Measurements from ENCODE around the gene FZD1. TPM values are rescaled to one million over a fixed set of nuclear protein-coding genes. Genes with fewer than 3 reads are reported as not detected.

The FZD1 gene
- total RNA-seq, 1 experiment from 2014 or later, result 3.7 TPM

DNA sequence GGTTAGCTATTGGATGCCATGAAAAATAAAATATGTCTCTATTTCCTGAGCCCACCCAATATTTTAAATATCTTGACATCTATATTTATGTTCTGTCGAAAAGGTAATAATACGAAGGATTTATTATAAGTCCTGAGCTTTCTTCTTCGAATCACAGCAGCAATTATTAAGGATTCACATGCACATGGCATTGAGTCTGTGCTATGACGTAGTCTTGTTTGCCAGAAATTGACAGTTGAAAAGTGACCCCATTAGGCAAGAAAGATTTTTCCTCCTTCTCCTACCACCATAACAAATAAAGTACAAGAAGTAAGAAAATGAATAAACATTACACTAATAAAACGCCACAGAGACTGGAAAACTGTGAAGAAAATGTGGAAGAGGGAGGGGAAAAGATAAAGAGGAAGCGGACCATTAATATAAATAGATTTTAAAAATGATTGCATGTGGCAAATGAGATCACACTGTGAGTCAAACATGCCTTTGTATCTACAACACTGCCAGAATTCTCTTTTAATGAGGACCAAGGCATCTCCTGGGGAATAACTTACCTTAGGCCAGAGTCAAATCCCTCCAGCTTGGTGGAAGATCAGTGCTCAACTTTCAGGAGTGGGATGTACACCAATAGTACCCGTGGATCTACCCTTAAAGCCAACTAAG is 21.6 kb downstream of the FZD1 start:
- Histone ChIP-seq H3K79me2 (ENCODE audit: insufficient read depth, low read length) (no peaks in the 10 kb centered on the region), H3K4me1 (ENCODE audit: control insufficient read depth in 1 of 2, insufficient read depth in 2 of 2, low read length in 2 of 2) (no peaks in the 10 kb centered on the region), H4K20me1 (ENCODE audit: insufficient read depth) (no peaks in the 10 kb centered on the region), H3K9me2 (ENCODE audit: insufficient read depth) (no peaks in the 10 kb centered on the region), H3K4me2 (ENCODE audit: low read length) (no peak overlapping the region), H2AFZ (ENCODE audit: low read depth, low read length, poor library complexity, severe bottlenecking) (no peak overlapping the region), H3K4me3 (replicated peaks in 1 of 2; ENCODE audit: low read depth in 1 of 2, low read length in 2 of 2) (no peak overlapping the region), H3K27me3 (ENCODE audit: insufficient read depth, low read length) (peaks cover 15% of the 10 kb centered on the region; the same call in 1 of the 2 replicates), H3K36me3 (ENCODE audit: control insufficient read depth in 1 of 2, insufficient read depth in 2 of 2, low read length in 2 of 2) (no peaks in the 10 kb centered on the region), H3K9me3 (ENCODE audit: control insufficient read depth in 1 of 2, insufficient read depth in 1 of 2, low read depth in 1 of 2, low read length in 2 of 2) (no peaks in the 10 kb centered on the region), H3K27ac (ENCODE audit: low read depth, low read length) (no peak overlapping the region), H3K9ac (ENCODE audit: low read length) (no peak overlapping the region)
- no TSS peak for BruUV-seq (replicated peaks)
- CTCF ChIA-PET, result no interaction called here
- TF ChIP-seq ZFX (IDR thresholded peaks at IDR 0.05) (no peak), FOSL1 (IDR thresholded peaks at IDR 0.05; ENCODE audit: low read depth) (no peak), SP1 (IDR thresholded peaks at IDR 0.05; ENCODE audit: low read depth) (no peak), CBX3 (IDR thresholded peaks at IDR 0.05; ENCODE audit: low read depth) (no peak), SRF (IDR thresholded peaks at IDR 0.05; ENCODE audit: low read depth) (no peak), EZH2phosphoT487 (IDR thresholded peaks at IDR 0.05; ENCODE audit: borderline replicate concordance) (no peak), ZBTB33 (IDR thresholded peaks at IDR 0.05; ENCODE audit: extremely low read depth, insufficient replicate concordance, low read length) (no peak), YY1 (IDR thresholded peaks at IDR 0.05; ENCODE audit: extremely low read depth, insufficient replicate concordance, low read depth, low read length) (no peak), SIN3A (IDR thresholded peaks at IDR 0.05; ENCODE audit: low read depth) (no peak), EZH2 (IDR thresholded peaks at IDR 0.05) (no peak), CTCF (IDR thresholded peaks at IDR 0.05 in 2 of 3, conservative IDR thresholded peaks at IDR 0.05 in 1 of 3; ENCODE audit: borderline replicate concordance in 1 of 3, insufficient read depth in 1 of 3, low read depth in 2 of 3, low read length in 2 of 3) (no peak), POLR2A (IDR thresholded peaks at IDR 0.05; ENCODE audit: borderline replicate concordance, extremely low read depth, insufficient read depth, insufficient read length) (no peak), TCF7L2 (IDR thresholded peaks at IDR 0.05; ENCODE audit: borderline replicate concordance, extremely low read depth, insufficient read depth, insufficient read length) (no peak), REST (IDR thresholded peaks at IDR 0.05; ENCODE audit: low read depth) (no peak), ZNF274 (IDR thresholded peaks at IDR 0.05; ENCODE audit: low read depth, low read length) (no peak), EGR1 (IDR thresholded peaks at IDR 0.05; ENCODE audit: low read depth) (no peak)
- TF ChIP-seq, protein P1, sequence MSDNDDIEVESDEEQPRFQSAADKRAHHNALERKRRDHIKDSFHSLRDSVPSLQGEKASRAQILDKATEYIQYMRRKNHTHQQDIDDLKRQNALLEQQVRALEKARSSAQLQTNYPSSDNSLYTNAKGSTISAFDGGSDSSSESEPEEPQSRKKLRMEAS (IDR thresholded peaks at IDR 0.05), result no peak
- TF ChIP-seq, protein P2, sequence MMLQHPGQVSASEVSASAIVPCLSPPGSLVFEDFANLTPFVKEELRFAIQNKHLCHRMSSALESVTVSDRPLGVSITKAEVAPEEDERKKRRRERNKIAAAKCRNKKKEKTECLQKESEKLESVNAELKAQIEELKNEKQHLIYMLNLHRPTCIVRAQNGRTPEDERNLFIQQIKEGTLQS (IDR thresholded peaks at IDR 0.05), result no peak
- no peak for ATAC-seq
- POLR2A ChIA-PET, result no interaction called here
- DNase-seq (ENCODE audit: low read depth, low spot score), result no peak
- intact Hi-C loops (cut with micrococcal nuclease), result loop anchor here (5.0 to 10.0 kb wide), 2 partner anchors 351 to 499 kb away; no protein-coding TSS in a partner anchor
- RAD21 ChIA-PET (ENCODE audit: low non-redundant PET in 1 of 2, low total read pairs in 2 of 2, uncharacterized antibody in 2 of 2, unreplicated experiment in 2 of 2), result no interaction called here
